ENCODE results near the gene ARMC9. TPM values are rescaled to one million over a fixed set of nuclear protein-coding genes. Genes with fewer than 3 reads are reported as not detected.

ARMC9 gene
- total and polyA plus RNA-seq, 2 donors (not counting 3 experiments of a cell fraction or from before 2014, with no cell fraction given): 16.4 to 24.2 TPM

- peaks cover 11% of the 10 kb centered on the region for H3K4me1 ChIP-seq (ENCODE audit: control insufficient read depth, extremely low read depth, insufficient read depth, low read length)
- TF ChIP-seq JUN (IDR thresholded peaks at IDR 0.05; ENCODE audit: borderline replicate concordance, insufficient read depth, insufficient read length, low read depth) (no peak), POLR2A (IDR thresholded peaks at IDR 0.05; ENCODE audit: low read depth, low read length) (no peak)
- dilution Hi-C loops (cut with MboI; ENCODE audit: extremely low pct_ligation_motif_present, low sequenced_read_pairs): no loop called here
- DNase-seq (ENCODE audit: low read depth, low spot score) (no peak), FAIRE-seq (no peak)
- CTCF ChIA-PET: interaction anchor here (0.9 to 1.0 kb wide), 2 partner anchors 78 to 117 kb away, joined by 3 read pairs; no protein-coding TSS in a partner anchor
- no peak overlapping the region for H3K27ac ChIP-seq (ENCODE audit: insufficient read depth, low read depth, low read length)
- no peak overlapping the region for H3K4me2 ChIP-seq (ENCODE audit: insufficient read depth, low read length)
- H3K4me3 ChIP-seq (replicated peaks in 1 of 3; ENCODE audit: insufficient read depth in 1 of 3, low read depth in 1 of 3, low read length in 3 of 3): no peak overlapping the region
- no TSS peak for BruUV-seq (replicated peaks)
- POLR2A ChIA-PET: no interaction called here
- intact Hi-C loops (cut with micrococcal nuclease): no loop called here
- H3K9ac ChIP-seq (replicated peaks; ENCODE audit: extremely low read depth, insufficient read depth, low read length): no peak overlapping the region
- H3K79me2 ChIP-seq (ENCODE audit: control insufficient read depth, insufficient read depth, low read length): no peaks in the 10 kb centered on the region
- no peaks in the 10 kb centered on the region for H3K27me3 ChIP-seq (ENCODE audit: control insufficient read depth in 2 of 2, insufficient read depth in 2 of 2, low read length in 2 of 2)
- H4K20me1 ChIP-seq (replicated peaks; ENCODE audit: control insufficient read depth, extremely low read depth, insufficient read depth, low read length): no peaks in the 10 kb centered on the region
- no peaks in the 10 kb centered on the region for H3K9me3 ChIP-seq (replicated peaks; ENCODE audit: control insufficient read depth, insufficient read depth, low read length)
- H3K36me3 ChIP-seq (ENCODE audit: control insufficient read depth in 2 of 2, extremely low read depth in 1 of 2, insufficient read depth in 2 of 2, low read length in 2 of 2): peaks cover 0 to 2% of the 10 kb centered on the region in 2 experiments
- H2AFZ ChIP-seq (ENCODE audit: low read depth, low read length): no peak overlapping the region
- H3K9me1 ChIP-seq (replicated peaks; ENCODE audit: control insufficient read depth, extremely low read depth, insufficient read depth, low read length): no peaks in the 10 kb centered on the region
These were observed 136.6 kb downstream of the ARMC9 start for GRCh38 chr2:231334981-231335380.

- Histone ChIP-seq H3K4me3 (replicated peaks in 1 of 3; ENCODE audit: insufficient read depth in 1 of 3, low read depth in 1 of 3, low read length in 3 of 3) (no peak overlapping the region), H3K9me3 (replicated peaks; ENCODE audit: control insufficient read depth, insufficient read depth, low read length) (no peaks in the 10 kb centered on the region), H3K4me1 (ENCODE audit: control insufficient read depth, extremely low read depth, insufficient read depth, low read length) (peaks cover 11% of the 10 kb centered on the region), H4K20me1 (replicated peaks; ENCODE audit: control insufficient read depth, extremely low read depth, insufficient read depth, low read length) (no peaks in the 10 kb centered on the region), H3K27me3 (ENCODE audit: control insufficient read depth in 2 of 2, insufficient read depth in 2 of 2, low read length in 2 of 2) (no peaks in the 10 kb centered on the region), H3K9me1 (replicated peaks; ENCODE audit: control insufficient read depth, extremely low read depth, insufficient read depth, low read length) (no peaks in the 10 kb centered on the region), H2AFZ (ENCODE audit: low read depth, low read length) (no peak overlapping the region), H3K4me2 (ENCODE audit: insufficient read depth, low read length) (no peak overlapping the region), H3K9ac (replicated peaks; ENCODE audit: extremely low read depth, insufficient read depth, low read length) (no peak overlapping the region), H3K79me2 (ENCODE audit: control insufficient read depth, insufficient read depth, low read length) (no peaks in the 10 kb centered on the region), H3K27ac (ENCODE audit: insufficient read depth, low read depth, low read length) (no peak overlapping the region), H3K36me3 (ENCODE audit: control insufficient read depth in 2 of 2, extremely low read depth in 1 of 2, insufficient read depth in 2 of 2, low read length in 2 of 2) (peaks cover 0 to 2% of the 10 kb centered on the region in 2 experiments)
- intact Hi-C loops (cut with micrococcal nuclease): no loop called here
- BruUV-seq (replicated peaks): no TSS peak
- no peak for FAIRE-seq
- ChIA-PET CTCF (interaction anchor here (0.6 to 1.3 kb wide), 4 partner anchors 9 to 116 kb away, joined by 3 to 4 read pairs (median 3); no protein-coding TSS in a partner anchor), POLR2A (no interaction called here)
- dilution Hi-C loops (cut with MboI; ENCODE audit: extremely low pct_ligation_motif_present, low sequenced_read_pairs): no loop called here
- no peak for DNase-seq (ENCODE audit: low read depth, low spot score)
- TF ChIP-seq POLR2AphosphoS5 (IDR thresholded peaks at IDR 0.05; ENCODE audit: insufficient read depth, low read depth, low read length): no peak
- TF ChIP-seq EZH2 (IDR thresholded peaks at IDR 0.05; ENCODE audit: borderline replicate concordance, low read depth, low read length, severe bottlenecking): no peak
- no peak for TF ChIP-seq CTCF (IDR thresholded peaks at IDR 0.05; ENCODE audit: extremely low read depth in 1 of 2, insufficient read depth in 1 of 2, low read depth in 1 of 2, low read length in 2 of 2)
- no peak for TF ChIP-seq POLR2A (IDR thresholded peaks at IDR 0.05; ENCODE audit: low read depth, low read length)
- TF ChIP-seq GATA2 (IDR thresholded peaks at IDR 0.05; ENCODE audit: insufficient read depth, insufficient read length, low read depth, low read length): no peak
- no peak for TF ChIP-seq JUN (IDR thresholded peaks at IDR 0.05; ENCODE audit: borderline replicate concordance, insufficient read depth, insufficient read length, low read depth)
- no peak for TF ChIP-seq MYC (IDR thresholded peaks at IDR 0.05; ENCODE audit: low read depth, low read length)
- no peak for TF ChIP-seq FOS (IDR thresholded peaks at IDR 0.05; ENCODE audit: borderline replicate concordance, insufficient read depth, low read length)
- no peak for TF ChIP-seq MAX (IDR thresholded peaks at IDR 0.05; ENCODE audit: insufficient read depth, insufficient read length)
These were observed 137.2 kb downstream of the ARMC9 start for GRCh38 chr2:231335591-231335990.

Measured in endothelial cell of umbilical vein (primary cell).